Heart left ventricle (tissue), 13 donors: Measurements from ENCODE around the gene RAB20.

Source experiments
- POLR2A ChIP-seq, 2 donors: fragments of 450-650 bp; IDR thresholded peaks; one replicate each; pipeline ENCODE4 v1.6.1; 2017; ENCODE audit warnings: antibody characterized with exemption in 2 of 2, mild to moderate bottlenecking in 2 of 2, moderate library complexity in 2 of 2
- TF ChIP-seq, protein P1 (sequence below), 12 donors: fragments of 200-600 bp; sonication (generic) in 4 of 12; IDR thresholded peaks; one replicate each; pipeline versions ENCODE4 v1.5.0 to v1.8.0; 2018 to 2022; ENCODE audit warnings: antibody characterized with exemption in 12 of 12, mild to moderate bottlenecking in 5 of 12
- donor health status: ischemic (EF 13 %, LVEDD 7.1; RV severe dilation, severe dysfunction).
- donor health status: DM: no; HTN: yes; CAD: no.
- donor health status: DM: no; HTN: no; CAD: no.
- donor health status: ischemic (EF 25% LVEDD 6.9; RV normal size, moderate dysfunction).
- donor health status: ischemic (EF 25% LVEDD 5.7; RV mildly dilated, moderate dysfunction).
- donor health status: ischemic (EF 35%, LVEDD 5.7; RV mildly dilated, moderate dysfunction).
- donor health status: nonischemic (EF 11% LVEDD 7.7; RV severe dilation, severe dysfunction).
- donor health status: DM: yes; HTN: yes; CAD: no.
- donor health status: PGD.
- donor health status: ischemic (EF 29% LVEDD 5.4; RV normal size, mild dysfunction).
- donor health status: nonischemic (EF 23%, LVEDD 6.1; RV moderate dilation, normal function).

DNA sequence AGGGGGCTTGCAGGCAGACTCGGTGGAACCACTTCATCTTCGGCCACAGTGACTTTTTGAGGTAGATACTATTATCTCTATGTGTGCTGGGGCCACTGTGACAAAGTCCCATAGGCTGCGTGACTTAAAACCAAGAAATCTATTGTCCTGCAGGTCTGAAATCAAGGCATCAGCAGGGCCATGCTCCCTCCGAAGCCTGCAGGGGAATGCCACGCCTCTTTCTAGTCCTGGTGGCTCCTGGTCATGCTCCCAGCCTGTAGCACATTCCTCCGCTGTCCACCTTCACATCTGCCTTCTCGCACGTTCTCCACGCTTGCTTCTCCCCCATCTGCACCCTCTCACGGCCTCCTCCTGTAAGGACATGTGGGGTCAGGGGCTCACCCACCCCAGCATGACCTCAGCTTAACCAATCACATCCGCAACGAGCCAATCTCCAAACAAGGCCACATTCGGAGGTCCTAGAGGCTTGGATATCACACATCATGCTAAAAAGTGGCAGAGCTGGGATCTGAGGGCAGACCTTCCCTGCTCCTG is 21.0 kb upstream of the RAB20 start:
- TF ChIP-seq, protein P1, sequence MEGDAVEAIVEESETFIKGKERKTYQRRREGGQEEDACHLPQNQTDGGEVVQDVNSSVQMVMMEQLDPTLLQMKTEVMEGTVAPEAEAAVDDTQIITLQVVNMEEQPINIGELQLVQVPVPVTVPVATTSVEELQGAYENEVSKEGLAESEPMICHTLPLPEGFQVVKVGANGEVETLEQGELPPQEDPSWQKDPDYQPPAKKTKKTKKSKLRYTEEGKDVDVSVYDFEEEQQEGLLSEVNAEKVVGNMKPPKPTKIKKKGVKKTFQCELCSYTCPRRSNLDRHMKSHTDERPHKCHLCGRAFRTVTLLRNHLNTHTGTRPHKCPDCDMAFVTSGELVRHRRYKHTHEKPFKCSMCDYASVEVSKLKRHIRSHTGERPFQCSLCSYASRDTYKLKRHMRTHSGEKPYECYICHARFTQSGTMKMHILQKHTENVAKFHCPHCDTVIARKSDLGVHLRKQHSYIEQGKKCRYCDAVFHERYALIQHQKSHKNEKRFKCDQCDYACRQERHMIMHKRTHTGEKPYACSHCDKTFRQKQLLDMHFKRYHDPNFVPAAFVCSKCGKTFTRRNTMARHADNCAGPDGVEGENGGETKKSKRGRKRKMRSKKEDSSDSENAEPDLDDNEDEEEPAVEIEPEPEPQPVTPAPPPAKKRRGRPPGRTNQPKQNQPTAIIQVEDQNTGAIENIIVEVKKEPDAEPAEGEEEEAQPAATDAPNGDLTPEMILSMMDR (IDR thresholded peaks at IDR 0.05): no peak
- TF ChIP-seq POLR2A (IDR thresholded peaks at IDR 0.05): no peak
